ENCODE results near the gene RALY.

Gene RALY

DNA sequence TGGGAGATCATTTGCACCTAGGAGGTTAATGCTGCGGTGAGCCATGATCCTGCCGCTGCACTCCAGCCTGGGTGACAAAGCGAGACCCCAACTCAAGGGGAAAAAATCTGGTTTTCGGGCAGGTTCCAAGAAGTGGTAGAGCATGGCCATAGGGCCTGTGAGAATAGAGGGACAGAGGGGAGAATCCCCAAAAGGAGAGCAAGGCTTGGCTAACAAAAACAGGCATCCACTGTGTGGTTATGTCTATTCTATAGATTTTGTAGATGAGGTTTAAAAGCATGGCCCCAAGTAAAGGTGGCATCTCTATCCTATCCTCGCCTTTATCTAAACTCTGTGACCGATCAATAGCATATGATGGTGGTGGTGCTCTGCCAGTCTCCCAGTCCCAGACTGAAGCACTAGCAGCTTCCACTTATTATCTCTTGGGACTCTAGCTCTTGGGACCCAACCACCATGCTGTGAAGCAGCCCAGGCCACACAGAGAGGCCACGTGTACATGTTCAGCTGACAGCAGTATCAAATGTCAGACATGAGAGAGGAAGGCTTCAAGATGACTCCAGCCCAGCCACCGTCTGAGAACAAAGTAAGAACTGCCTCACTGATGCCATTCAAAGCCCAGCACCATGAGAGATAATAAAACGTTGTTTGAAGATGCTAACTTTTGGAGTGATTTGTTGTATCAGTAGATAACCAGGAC, 90.7 kb downstream of the RALY start:
- no peak for FAIRE-seq

DNA sequence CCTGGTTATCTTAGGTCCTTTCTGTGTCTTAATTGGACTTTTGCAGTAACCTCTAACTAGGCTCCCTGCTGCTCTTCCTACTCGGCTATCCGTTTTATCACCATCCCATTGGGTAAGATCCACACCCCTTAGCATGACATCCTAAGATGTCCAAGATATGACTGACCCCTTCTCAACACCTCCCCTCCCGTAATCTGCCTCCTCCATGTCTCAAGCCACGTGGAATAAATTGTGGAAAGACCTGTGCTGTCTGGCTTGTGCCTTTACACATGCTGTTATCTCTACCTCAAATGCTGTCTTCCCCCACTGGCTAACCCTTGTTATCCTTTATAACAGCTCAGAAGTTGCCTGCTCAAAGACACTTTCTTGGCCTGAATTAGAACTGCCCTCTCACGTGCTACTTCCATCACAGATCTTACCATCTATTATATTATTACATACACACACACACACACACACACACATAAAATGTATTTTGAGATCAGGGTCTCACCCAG, 91.9 kb downstream of the RALY start:
- no peak for FAIRE-seq

DNA sequence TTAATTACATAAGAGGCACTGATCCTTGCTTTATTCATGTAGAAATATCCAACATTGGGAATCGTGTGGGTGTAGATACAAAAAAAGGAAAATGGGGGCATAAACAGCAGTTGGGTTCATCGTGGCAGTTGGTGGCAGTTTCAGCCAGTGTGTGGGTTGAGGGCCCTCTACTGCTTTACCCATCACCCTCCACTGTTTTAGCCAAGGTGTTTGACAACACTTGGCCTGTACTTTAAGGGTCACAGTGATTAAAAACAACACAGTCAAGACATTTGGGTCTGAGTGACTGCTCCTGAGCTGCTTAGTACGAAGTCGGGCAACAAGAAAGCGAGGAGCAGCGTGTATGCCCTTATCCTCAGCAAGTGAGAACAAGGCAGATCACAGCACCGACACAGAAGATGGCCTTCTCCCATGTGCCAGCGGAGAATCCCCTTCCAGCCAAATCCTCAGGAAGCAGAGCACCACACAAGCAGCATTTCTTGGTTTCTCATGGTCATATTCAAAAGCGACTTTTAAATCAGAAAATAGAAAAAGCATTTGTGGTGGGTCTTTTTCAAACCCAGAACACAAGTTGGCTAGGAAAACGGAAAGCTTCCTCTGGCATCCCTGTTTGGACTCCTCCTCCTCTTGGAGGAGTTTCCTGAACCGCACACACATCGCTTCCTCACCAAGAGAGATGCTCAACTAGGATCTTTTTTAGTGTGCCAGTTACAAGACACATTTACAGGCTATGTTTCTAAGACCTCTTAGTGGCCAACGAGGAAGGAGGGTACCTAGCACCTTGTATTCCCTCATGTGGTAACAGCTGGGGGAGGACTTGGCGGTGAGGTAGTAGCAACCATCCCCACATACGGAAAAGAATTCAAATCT, 94.8 kb downstream of the RALY start:
- FAIRE-seq, result no peak

DNA sequence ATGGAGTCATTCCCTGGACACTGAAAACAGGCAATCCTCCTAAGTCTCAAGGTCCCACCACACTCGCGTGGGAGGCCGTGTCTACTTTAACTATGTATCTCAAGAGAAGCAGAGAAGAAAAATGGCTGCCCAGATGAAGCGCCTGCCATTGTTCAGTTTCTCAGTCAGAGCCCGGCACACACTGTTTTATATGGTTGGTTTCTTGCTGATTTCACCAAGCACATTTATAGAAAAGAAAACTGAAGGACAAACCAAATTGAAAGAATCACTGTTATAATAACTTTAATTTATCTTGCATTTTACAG, 95.4 kb downstream of the RALY start:
- no peak for FAIRE-seq

DNA sequence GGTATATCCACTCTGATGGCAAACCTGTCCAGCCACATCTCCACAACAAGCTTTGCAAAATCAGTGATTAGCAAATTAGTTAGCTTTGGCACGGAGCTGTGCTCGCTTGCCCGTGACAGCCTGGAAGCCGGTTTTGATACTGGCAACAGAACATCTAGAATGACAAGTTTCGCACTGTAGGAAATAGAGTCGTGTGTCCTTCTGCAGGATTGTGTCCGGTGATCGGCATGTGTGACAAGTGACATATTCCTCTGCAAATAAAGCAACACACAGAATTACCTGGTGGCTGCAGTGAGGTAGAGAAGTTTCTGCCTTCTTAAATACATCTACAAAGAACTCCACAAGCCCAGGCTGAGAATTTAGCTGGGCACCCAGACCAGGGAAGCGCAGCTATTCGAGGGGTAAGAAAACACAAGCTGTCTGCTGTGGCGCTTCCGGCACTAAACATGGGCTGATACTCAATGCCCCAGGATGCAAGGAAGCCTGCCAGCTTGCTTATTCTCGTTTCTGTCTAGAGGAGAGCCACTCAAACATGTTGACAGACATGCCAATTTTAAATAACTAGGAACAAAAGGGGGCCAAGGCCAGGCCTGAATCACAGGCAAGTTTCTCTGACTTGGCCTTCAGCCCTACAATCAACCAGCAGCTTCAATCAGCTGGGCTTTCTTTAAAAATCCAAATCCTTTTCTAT, 96.1 kb downstream of the RALY start:
- no peak for FAIRE-seq

DNA sequence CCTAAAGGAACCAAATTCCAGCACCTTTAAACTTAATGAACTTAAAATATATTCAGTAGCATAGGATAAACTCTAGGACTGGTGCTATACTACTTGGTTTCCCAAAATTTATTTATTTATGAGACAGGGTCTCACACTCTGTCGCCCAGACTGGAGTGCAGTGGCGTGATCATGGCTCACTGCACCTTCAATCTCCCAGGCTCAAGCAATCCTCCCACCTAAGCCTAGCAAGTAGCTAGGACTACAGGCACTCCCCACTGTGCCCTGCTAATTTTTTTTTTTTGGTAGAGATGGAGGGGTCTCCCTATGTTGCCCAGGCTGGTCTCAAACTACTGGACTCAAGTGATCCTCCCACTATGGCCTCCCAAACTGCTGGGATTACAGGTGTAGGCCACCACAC, 96.9 kb downstream of the RALY start:
- no peak for FAIRE-seq

DNA sequence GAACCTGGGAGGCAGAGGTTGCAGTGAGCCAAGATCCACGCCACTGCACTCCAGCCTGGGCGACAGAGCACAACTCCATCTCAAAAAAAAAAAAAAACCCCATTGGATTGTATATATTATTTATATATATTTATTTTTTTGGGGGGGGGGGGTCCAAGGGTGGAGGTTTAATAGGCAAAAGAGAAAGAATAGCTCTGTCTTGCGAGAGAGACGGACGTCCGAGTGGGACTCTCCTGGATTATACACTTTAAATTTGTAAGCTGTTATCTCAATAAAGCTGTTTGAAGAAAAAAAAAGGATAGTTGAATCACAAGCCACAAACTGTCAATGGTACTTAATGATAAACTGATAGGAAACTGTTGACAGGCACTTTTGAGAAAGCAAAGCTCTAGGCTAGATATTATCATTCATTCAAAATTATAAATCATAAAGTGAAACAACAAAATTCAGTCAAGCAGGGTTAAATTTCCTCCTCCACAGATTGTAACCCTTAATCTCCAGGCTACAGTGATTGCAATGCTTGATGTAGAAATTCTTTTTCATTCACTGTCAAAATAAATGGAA, 98.0 kb downstream of the RALY start:
- no peak for FAIRE-seq

DNA sequence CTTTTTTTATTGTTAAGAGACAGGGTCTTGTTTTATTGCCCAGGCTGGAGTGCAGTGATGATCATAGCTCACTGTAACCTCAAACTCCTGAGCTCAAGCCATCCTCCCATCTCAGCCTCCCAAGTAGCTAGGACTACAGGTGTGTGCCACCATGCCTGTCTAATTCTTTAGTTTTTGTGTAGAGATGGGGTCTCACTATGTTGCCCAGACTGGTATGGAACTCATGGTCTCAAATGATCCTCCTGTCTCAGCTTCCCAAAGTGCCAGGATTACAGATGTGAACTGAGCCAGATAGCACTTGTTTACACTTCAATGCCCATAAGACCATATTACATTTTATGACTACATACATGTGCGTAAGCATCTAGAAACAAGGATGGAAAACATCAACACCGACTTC, 100.2 kb downstream of the RALY start:
- FAIRE-seq, result no peak

DNA sequence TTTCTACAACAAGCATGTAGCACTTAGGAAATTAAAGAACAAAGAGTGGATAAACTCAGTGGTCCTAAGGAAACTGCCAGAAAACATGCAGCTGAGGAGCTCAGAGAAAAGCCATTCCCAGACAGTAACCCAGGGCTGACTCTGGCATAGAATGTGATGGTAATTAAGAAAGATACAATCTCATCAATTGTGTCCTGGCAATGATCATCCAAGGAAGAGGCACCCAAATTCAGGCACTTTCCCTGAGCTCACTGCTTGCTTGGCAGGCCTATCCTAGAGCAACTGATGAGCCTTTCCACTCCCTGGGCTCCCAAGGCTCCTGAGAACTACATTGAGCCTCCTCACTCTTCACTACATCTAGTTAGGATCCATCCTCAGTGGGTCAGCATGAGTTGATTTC, 102.1 kb downstream of the RALY start:
- no peak for FAIRE-seq

DNA sequence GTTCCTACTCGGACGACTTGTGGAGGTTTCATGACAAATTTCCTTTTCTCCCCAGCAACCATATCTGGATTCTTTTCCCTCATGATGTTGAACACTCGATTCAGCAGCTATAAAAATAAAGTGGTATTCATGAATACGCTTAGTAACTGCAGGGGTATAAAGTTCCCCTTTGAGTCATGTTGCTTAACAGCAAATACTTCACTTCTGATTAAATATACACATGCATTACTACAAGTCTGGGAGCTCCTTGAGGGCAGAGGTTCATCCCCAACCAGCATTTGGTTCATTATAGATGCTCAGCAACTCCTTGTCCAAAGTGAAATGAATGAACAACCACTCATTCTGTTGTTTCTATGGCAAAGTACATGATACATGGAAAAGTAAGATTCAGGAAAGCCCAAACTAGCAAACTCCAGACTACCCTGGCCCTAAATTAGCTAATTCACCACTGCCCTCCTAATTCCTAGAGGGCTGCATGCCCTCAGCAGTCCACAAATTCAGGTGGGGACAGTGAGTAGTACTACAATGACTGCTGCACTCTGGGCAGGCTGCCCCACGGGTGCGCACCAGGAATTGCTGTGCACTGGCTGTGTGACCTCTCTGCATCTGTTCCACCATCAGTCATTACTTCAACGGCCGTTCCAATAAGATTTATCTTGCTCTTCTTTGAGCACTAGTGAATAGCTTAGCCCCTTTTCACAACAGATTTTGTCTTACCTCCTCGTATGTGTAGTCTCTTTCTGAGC, 103.2 kb downstream of the RALY start:
- FAIRE-seq, result no peak

DNA sequence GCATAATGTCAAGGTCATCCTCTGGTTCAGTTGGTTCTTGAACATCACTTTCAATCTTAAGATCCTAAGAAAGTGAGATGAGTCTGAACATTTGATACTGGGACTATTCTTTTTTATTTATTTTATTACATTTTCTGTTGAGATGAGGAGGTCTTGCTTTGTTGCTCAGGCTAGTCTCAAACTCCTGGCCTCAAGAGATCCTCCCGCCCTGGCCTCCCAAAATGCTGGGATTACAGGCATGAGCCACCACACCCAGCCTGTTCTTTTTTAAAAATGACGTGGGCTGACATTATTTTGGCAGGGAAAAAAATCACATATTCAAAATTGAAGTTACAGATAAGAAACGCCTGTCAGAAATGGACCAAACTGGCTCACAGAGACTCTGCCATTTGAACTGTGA, 104.9 kb downstream of the RALY start:
- no peak for FAIRE-seq

DNA sequence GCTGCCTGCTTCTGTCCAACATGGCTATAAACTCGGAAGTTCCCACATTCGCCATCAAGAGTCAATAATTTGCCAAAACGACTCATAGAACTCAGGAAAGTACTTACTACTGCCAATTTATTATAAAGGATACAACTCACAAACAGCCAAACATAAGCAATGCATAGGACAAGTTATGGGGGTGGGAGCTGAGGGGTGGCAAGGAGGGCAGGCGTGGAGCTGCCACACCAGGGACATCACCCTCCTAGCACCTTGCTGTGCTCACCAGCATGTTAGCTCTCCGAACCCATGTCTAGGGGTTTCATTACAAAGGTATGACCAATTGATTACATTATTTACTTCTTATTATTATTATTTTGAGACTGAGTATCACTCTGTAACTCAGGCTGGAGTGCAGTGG, 106.0 kb downstream of the RALY start:
- FAIRE-seq, result no peak

DNA sequence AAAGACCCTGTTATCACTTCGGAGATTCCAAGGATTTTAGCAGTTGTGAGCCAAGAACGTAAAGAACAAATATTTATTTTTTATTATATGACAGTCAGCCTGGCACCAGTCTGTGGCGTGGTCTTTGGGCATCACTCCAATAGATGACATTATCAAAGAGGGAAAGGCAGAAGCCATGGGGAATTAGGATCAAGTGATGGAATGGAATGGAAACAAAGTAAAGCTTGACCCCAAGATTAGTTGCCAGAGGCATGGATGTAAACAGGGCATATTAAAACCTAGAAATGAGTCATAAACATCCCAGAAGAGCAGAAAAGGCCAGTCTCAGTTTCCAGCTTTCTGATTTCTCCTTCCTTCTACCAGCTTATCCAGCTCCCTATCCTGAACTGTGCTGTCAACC, 106.9 kb downstream of the RALY start:
- no peak for FAIRE-seq

DNA sequence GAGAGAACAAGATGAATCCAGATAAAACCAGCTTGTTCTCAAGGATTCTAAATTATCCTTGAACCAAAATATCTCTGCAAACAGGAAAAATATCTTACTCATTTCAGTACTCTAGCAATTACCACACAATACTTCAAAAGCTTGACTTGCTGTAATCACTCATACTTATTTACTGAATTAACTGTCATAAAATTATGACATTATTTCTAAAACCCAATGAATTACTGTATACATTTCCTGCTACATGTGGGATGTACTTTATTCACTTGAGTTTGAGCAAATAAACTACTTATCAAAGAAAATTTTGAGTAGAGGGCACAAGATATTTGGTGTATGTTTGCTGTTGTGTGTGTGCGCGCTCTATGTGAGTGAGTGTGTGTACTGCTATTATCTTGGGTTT, 108.6 kb downstream of the RALY start:
- FAIRE-seq, result no peak

DNA sequence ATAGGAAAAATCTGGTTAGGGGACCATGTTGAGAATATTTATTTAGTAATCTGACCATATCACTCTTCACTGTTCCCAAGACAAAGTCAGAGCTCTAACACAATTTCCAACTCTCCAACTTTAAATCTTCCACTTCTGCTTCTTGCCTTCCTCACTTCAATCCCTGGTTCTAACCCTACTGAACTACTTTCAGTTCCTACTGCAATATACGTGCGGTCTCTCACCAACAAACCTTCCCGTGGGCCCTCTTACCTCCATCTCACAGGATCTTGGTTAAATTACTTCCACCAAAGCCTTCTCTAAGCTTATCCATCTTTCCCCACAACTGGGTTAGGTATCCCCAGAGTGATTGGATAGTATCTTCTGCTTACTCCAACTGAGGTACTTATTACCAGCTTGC, 110.3 kb downstream of the RALY start:
- FAIRE-seq, result no peak

DNA sequence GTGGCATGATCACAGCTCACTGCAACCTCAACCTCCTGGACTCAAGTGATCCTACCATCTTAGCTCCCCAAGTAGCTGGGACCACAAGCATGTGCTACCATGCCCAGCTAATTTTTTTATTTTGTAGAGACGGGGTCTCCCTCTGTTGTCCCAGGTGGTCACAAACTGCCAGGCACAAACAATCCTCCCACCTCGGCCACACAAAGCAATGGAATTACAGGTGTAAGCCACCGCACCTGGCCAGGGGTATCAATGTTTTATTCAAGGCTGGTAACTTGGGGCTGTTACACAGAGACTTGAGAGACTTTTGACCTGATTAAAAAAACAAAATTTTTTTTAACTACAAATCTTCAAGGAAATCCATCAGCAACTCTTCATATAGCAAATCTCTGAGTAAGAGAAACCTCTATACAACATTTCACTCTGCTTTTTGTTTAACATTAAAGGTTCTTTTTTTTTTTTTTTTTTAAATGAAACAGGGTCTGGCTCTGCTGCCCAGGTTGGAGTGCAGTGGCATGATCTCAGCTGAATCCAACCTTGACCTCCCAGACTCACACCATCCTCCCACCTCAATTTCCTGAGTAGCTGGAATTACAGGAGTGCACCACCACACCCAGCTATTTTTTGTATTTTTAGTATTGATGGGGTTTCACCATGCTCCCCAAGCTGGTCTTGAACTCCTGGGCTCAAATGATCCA, 112.4 kb downstream of the RALY start:
- no peak for FAIRE-seq

DNA sequence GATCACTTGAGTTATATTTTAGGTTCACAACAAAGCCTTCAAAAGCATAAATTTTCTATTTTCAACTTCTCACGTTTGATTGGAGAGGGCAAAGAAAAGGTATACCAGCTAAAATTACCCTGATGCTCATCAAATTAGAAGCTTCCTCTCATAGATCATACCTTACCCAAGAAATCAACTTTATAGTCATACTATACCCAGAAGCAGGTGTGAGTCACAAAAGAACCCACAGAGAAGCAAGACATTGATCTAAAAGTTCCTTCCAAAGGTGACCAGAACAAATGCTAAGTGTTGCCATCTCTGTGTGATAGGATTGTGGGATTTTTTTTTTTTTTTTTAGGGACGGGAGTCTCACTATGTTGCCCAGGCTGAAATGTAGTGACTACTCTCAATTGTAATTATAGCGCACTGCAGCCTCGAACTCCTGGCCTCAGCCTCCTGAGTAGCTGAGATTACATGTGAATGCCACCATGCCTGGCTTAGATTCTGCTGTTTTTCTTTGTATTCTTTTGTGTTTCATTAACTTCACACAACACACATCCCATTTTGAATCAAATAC, 115.0 kb downstream of the RALY start:
- no peak for FAIRE-seq

DNA sequence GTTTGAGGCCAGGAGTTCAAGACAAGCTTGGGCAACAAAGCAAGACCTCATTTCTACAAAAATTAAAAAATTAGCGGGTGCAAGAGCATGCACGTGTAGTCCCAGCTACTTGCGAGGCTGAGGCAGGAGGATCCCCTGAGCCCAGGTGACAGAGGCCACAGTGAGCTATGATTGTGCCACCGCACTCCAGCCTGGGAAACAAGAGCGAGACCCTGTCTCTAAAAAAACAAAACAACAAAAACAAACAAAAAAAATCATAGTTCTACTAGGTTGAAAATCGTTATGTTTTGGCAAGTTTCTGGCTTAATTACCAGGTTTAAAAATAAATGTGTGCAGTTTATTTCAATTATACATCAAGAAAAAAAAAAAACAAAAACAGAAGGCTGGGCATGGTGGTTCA, 115.7 kb downstream of the RALY start:
- FAIRE-seq, result no peak

DNA sequence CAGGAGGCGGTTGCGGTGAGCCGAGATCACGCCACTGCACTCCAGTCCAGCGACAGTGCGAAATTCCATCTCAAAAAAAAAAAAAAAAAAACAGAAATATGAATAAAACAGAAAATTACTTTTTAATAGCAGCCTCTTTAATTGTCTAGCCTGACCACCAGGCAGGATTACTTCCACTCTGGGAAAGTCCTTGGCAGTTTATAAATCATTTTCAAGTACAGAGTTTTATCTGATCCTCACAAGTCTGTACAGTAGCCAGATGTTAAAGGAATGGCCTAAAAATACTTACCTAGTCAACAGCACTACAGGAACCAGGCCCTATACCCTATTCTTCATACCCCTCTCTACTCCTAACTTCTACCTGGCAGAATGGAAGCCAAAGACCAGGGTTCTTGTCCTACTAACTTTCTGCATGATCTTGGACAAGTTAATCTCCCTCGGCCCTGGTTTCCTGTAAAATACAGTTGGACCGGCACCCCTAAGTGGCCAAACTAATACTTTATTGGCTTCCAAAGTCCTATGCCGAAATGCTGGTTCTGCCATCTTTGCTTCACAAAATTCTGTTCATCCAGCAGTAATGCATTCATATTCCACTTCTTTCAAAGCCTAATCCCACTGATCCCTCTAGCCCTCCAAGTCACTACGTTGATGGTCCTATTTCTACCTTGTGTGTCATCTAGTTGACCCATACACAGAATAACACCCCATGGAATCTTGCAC, 116.5 kb downstream of the RALY start:
- no peak for FAIRE-seq

DNA sequence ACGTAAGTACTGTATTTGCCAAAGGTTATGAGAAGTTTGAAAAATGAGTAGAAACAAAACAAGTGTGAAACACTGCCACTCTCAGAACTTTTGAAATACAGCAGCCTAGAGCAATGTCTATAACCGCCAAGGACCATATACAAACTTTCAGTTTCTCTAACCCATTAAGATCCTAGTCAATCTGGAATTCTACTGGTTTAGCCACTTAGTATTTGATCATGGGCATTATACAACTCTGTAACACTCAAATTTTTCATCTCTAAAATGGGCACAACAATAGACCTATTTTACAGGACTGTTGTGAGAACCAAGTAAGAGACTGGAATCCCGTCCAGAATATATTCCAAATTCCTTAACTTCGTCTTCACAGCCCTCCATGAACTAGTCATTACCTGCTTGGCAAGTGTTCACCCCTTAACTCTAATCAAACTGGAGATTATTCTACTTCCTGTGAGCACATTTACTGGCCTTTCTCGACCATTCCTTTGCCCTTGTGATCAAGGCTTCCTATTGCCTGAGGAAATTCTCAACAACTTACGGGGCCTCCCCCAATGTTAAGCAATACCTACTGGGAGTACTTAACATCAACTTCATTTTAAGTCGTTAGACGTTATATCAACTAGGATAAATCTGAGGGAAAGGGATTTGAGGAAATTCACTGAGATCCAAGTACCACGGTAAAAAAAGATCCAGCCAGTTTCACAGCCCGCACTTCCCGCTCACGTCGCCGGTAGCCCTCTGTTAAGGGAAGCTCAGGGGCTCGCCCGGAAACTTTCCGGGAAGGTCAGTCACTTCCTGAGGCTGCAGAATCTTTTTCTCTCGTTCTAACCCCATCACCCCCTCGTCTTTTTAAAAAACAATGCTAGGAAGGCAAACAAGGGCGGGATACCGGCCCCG, 117.3 kb downstream of the RALY start:
- no peak for FAIRE-seq

Measured in A204.1 (cell line).